HCT116 (cell line): Measurements from ENCODE around the gene PATL2.

ENCODE experiments used
- CEBPB ChIP-seq: IDR thresholded peaks from 2 replicates; pipeline ENCODE4 v1.6.1; 2012; ENCODE audit warnings: low read depth
- EZH2 ChIP-seq: fragments of 200-600 bp; sonication (generic); IDR thresholded peaks from 2 replicates; pipeline ENCODE4 v1.6.1; 2017; ENCODE audit warnings: antibody characterized with exemption, mixed run types
- EZH2phosphoT487 ChIP-seq: fragments of 200-600 bp; IDR thresholded peaks from 2 replicates; pipeline ENCODE4 v1.6.1; 2018; ENCODE audit warnings: antibody characterized with exemption, borderline replicate concordance
- POLR2A ChIP-seq: IDR thresholded peaks from 2 replicates; pipeline ENCODE4 v1.7.0; 2011; ENCODE audit warnings: borderline replicate concordance; ENCODE audit not compliant: insufficient read depth, insufficient read length; ENCODE audit errors: extremely low read depth
- POLR2AphosphoS5 ChIP-seq: IDR thresholded peaks from 2 replicates; pipeline ENCODE4 v1.6.1; 2011; ENCODE audit warnings: mild to moderate bottlenecking, low read depth, low read length, moderate library complexity
- RAD21 ChIP-seq: IDR thresholded peaks from 2 replicates; pipeline ENCODE4 v1.6.1; 2012; ENCODE audit warnings: low read depth, mild to moderate bottlenecking
- SP1 ChIP-seq: IDR thresholded peaks from 2 replicates; pipeline ENCODE4 v1.6.1; 2012; ENCODE audit warnings: low read depth
- SRF ChIP-seq: IDR thresholded peaks from 2 replicates; pipeline ENCODE4 v1.6.1; 2012; ENCODE audit warnings: low read depth
- TCF7L2 ChIP-seq: IDR thresholded peaks from 2 replicates; pipeline ENCODE4 v1.7.0; 2011; ENCODE audit warnings: borderline replicate concordance, inconsistent platforms; ENCODE audit not compliant: insufficient read depth, insufficient read length; ENCODE audit errors: extremely low read depth
- YY1 ChIP-seq: IDR thresholded peaks from 2 replicates; pipeline ENCODE4 v1.6.1; 2011; ENCODE audit warnings: low read length, low read depth, moderate library complexity, mild to moderate bottlenecking; ENCODE audit not compliant: insufficient replicate concordance; ENCODE audit errors: extremely low read depth
- TF ChIP-seq, protein P1 (sequence below), 3 experiments: fragments of 200-600 bp in 1 of 3; sonication (generic) in 1 of 3; IDR thresholded peaks in 2 of 3; conservative IDR thresholded peaks in 1 of 3; 2 replicates each; pipeline ENCODE4 v1.5.1; 2012 to 2017; ENCODE audit warnings: low read depth in 2 of 3, low read length in 2 of 3, antibody characterized with exemption in 1 of 3, borderline replicate concordance in 1 of 3, control low read depth in 1 of 3, mild to moderate bottlenecking in 1 of 3, mixed read lengths in 1 of 3, mixed run types in 1 of 3, moderate library complexity in 1 of 3; ENCODE audit not compliant: insufficient read depth in 1 of 3
- TF ChIP-seq, protein P2 (sequence below): IDR thresholded peaks from 2 replicates; pipeline ENCODE4 v1.6.1; 2011; ENCODE audit warnings: mild to moderate bottlenecking, low read length, moderate library complexity; ENCODE audit not compliant: insufficient replicate concordance; ENCODE audit errors: extremely low read depth
- TF ChIP-seq, protein P3 (sequence below): IDR thresholded peaks from 2 replicates; pipeline ENCODE4 v1.6.1; 2012; ENCODE audit warnings: low read depth
- TF ChIP-seq, protein P4 (sequence below): IDR thresholded peaks from 2 replicates; pipeline ENCODE4 v1.6.1; 2012

DNA sequence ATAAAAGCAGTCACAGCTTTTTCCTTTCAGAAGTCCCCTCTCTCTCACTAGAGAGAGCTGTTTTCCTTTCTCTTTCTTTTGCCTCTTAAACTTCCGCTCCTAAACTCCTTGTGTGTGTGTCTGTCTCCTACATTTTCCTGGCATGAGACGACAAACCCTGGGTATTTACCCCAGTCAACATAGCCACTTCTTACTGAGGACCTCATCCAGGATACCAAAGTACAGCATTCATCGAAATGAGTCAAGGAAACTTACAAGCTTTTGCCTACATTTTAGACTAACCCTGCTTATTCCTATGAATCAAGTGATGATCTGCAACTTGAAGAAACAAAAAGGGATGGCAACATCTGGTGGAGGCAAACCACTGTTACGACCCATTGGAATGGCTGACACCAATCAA, 16.7 kb downstream of the PATL2 start:
- TF ChIP-seq, protein P1, sequence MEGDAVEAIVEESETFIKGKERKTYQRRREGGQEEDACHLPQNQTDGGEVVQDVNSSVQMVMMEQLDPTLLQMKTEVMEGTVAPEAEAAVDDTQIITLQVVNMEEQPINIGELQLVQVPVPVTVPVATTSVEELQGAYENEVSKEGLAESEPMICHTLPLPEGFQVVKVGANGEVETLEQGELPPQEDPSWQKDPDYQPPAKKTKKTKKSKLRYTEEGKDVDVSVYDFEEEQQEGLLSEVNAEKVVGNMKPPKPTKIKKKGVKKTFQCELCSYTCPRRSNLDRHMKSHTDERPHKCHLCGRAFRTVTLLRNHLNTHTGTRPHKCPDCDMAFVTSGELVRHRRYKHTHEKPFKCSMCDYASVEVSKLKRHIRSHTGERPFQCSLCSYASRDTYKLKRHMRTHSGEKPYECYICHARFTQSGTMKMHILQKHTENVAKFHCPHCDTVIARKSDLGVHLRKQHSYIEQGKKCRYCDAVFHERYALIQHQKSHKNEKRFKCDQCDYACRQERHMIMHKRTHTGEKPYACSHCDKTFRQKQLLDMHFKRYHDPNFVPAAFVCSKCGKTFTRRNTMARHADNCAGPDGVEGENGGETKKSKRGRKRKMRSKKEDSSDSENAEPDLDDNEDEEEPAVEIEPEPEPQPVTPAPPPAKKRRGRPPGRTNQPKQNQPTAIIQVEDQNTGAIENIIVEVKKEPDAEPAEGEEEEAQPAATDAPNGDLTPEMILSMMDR (IDR thresholded peaks at IDR 0.05 in 2 of 3, conservative IDR thresholded peaks at IDR 0.05 in 1 of 3; ENCODE audit: borderline replicate concordance in 1 of 3, insufficient read depth in 1 of 3, low read depth in 2 of 3, low read length in 2 of 3): no peak
- TF ChIP-seq, protein P2, sequence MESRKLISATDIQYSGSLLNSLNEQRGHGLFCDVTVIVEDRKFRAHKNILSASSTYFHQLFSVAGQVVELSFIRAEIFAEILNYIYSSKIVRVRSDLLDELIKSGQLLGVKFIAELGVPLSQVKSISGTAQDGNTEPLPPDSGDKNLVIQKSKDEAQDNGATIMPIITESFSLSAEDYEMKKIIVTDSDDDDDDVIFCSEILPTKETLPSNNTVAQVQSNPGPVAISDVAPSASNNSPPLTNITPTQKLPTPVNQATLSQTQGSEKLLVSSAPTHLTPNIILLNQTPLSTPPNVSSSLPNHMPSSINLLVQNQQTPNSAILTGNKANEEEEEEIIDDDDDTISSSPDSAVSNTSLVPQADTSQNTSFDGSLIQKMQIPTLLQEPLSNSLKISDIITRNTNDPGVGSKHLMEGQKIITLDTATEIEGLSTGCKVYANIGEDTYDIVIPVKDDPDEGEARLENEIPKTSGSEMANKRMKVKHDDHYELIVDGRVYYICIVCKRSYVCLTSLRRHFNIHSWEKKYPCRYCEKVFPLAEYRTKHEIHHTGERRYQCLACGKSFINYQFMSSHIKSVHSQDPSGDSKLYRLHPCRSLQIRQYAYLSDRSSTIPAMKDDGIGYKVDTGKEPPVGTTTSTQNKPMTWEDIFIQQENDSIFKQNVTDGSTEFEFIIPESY: no peak
- TF ChIP-seq SRF (no peak), CEBPB (no peak), RAD21 (no peak), EZH2 (no peak), EZH2phosphoT487 (no peak), YY1 (no peak), POLR2AphosphoS5 (no peak), SP1 (no peak), POLR2A (no peak), TCF7L2 (no peak)
- TF ChIP-seq, protein P3, sequence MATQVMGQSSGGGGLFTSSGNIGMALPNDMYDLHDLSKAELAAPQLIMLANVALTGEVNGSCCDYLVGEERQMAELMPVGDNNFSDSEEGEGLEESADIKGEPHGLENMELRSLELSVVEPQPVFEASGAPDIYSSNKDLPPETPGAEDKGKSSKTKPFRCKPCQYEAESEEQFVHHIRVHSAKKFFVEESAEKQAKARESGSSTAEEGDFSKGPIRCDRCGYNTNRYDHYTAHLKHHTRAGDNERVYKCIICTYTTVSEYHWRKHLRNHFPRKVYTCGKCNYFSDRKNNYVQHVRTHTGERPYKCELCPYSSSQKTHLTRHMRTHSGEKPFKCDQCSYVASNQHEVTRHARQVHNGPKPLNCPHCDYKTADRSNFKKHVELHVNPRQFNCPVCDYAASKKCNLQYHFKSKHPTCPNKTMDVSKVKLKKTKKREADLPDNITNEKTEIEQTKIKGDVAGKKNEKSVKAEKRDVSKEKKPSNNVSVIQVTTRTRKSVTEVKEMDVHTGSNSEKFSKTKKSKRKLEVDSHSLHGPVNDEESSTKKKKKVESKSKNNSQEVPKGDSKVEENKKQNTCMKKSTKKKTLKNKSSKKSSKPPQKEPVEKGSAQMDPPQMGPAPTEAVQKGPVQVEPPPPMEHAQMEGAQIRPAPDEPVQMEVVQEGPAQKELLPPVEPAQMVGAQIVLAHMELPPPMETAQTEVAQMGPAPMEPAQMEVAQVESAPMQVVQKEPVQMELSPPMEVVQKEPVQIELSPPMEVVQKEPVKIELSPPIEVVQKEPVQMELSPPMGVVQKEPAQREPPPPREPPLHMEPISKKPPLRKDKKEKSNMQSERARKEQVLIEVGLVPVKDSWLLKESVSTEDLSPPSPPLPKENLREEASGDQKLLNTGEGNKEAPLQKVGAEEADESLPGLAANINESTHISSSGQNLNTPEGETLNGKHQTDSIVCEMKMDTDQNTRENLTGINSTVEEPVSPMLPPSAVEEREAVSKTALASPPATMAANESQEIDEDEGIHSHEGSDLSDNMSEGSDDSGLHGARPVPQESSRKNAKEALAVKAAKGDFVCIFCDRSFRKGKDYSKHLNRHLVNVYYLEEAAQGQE: no peak
- TF ChIP-seq, protein P4, sequence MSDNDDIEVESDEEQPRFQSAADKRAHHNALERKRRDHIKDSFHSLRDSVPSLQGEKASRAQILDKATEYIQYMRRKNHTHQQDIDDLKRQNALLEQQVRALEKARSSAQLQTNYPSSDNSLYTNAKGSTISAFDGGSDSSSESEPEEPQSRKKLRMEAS: no peak
